ENCODE results near the gene C3orf20.

The C3orf20 gene

DNA sequence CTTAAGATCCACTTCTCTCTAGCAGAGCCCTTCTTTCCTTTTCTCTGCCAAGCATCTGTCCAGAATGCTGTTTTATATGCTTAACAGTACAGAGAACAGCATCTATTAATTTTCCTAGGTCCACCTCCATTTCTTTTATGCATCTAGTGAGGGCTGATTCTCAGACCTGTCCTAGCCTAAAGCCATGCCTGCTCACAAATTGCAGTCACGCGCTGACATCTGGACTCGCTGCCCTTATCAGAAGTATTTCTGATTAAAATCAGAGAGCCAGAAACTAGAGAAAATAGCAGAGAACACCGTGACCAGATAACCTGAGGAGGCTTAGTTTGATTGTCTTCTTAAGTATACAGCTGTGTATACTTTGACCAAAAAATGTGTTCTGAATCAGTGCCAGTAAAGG, 1.9 kb downstream of the C3orf20 start:
- Histone ChIP-seq H3K27ac (no peak overlapping the region), H3K4me3 (ENCODE audit: low read depth, low read length) (no peak overlapping the region), H3K36me3 (peaks cover 4% of the 10 kb centered on the region), H3K9me3 (ENCODE audit: severe bottlenecking) (peaks cover 6% of the 10 kb centered on the region), H3K27me3 (ENCODE audit: insufficient read depth, low read depth, severe bottlenecking) (no peaks in the 10 kb centered on the region)
- no peak for DNase-seq
- TF ChIP-seq, protein P1, sequence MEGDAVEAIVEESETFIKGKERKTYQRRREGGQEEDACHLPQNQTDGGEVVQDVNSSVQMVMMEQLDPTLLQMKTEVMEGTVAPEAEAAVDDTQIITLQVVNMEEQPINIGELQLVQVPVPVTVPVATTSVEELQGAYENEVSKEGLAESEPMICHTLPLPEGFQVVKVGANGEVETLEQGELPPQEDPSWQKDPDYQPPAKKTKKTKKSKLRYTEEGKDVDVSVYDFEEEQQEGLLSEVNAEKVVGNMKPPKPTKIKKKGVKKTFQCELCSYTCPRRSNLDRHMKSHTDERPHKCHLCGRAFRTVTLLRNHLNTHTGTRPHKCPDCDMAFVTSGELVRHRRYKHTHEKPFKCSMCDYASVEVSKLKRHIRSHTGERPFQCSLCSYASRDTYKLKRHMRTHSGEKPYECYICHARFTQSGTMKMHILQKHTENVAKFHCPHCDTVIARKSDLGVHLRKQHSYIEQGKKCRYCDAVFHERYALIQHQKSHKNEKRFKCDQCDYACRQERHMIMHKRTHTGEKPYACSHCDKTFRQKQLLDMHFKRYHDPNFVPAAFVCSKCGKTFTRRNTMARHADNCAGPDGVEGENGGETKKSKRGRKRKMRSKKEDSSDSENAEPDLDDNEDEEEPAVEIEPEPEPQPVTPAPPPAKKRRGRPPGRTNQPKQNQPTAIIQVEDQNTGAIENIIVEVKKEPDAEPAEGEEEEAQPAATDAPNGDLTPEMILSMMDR (IDR thresholded peaks at IDR 0.05; ENCODE audit: low read depth, low read length): no peak

DNA sequence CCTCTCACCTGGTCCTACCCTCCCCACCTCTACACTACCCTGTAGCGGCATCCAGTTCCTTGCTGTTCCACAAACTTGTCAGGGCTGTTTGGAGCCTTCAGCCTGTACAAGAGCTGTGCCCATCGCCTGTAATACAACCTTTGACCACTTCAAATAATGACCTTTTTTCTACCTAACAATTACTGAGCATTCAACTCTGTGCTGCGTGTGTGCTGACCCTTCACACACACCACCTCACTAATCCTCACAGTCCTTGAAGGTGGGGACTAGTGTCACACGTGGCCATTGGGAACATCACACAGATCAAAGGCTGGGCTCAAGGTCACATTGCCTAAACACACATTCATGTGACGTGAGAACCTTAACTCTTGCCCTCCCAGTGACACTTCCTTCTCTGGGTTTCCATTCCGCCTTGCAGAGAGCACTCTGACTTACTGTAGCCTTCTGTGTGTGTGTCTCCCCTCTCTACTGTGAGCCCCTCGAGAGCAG, 3.1 kb downstream of the C3orf20 start:
- Histone ChIP-seq H3K9me3 (ENCODE audit: severe bottlenecking) (peaks cover 6% of the 10 kb centered on the region), H3K27me3 (ENCODE audit: insufficient read depth, low read depth, severe bottlenecking) (peaks cover 8% of the 10 kb centered on the region), H3K4me3 (ENCODE audit: low read depth, low read length) (no peak overlapping the region), H3K36me3 (no peaks in the 10 kb centered on the region), H3K27ac (no peak overlapping the region)
- no peak for DNase-seq
- TF ChIP-seq, protein P1 (IDR thresholded peaks at IDR 0.05; ENCODE audit: low read depth, low read length): no peak

DNA sequence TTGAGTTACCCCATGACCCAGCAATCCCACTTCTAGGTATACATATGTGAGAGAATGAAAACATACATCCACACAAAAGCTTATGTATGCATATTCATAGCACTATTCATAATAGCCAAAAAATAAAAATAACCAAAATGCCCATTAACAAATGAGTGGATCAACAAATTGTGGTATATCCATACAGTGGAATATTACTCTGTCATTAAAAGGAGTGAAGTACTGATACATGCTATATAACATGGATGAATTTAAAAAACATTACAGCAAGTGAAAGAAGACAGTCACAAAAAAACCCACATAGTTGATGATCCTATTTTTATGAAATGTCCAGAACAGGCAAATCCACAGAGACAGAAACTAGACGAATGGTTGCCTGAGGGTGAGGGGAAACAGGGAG, 5.2 kb downstream of the C3orf20 start:
- TF ChIP-seq, protein P1 (IDR thresholded peaks at IDR 0.05; ENCODE audit: low read depth, low read length): no peak
- Histone ChIP-seq H3K27me3 (ENCODE audit: insufficient read depth, low read depth, severe bottlenecking) (peaks cover 11% of the 10 kb centered on the region), H3K4me3 (ENCODE audit: low read depth, low read length) (no peak overlapping the region), H3K9me3 (ENCODE audit: severe bottlenecking) (peaks cover 6% of the 10 kb centered on the region), H3K36me3 (no peaks in the 10 kb centered on the region), H3K27ac (no peak overlapping the region)
- no peak for DNase-seq

DNA sequence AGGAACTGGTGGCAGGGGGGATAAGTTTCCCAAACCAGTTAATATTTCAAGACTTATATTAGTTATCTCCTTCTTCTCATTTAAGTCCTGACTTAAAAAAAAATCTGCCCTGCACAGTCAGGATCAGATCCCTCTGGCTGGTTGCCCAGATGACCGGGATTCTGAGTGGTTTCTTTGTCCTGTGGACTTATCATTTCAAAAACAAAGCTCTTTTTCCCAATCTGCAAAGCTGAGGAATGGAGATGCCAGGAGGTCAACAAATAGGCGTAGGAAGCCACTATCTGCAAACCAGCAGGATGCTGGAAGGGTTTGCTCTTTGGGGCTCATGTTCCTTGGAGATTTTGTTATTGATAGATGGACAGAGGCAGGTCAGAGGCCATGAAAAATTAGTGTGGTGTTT, 5.8 kb downstream of the C3orf20 start:
- TF ChIP-seq, protein P1 (IDR thresholded peaks at IDR 0.05; ENCODE audit: low read depth, low read length): no peak
- Histone ChIP-seq H3K4me3 (ENCODE audit: low read depth, low read length) (no peak overlapping the region), H3K9me3 (ENCODE audit: severe bottlenecking) (peaks cover 6% of the 10 kb centered on the region), H3K36me3 (no peaks in the 10 kb centered on the region), H3K27me3 (ENCODE audit: insufficient read depth, low read depth, severe bottlenecking) (peaks cover 11% of the 10 kb centered on the region), H3K27ac (no peak overlapping the region)
- no peak for DNase-seq

DNA sequence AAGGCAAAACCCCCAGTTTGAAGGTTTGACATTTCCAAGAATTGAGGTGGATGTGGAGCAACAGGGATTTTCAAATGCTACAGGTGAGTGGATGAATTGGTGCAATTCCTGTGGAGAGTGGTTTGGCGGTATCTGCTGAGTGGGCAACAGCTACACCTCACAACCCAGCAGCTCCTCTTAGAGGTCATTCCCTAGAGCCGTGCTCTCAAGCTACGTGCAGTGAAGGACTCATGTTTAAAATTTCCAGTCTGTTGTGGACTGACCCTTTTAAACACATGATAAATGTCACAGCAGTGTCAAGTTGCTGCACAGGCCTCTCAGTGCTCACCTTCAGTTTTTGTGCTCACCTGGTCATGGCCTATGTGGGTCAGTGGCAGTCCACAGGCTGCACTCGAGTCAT, 9.5 kb downstream of the C3orf20 start:
- Histone ChIP-seq H3K36me3 (no peaks in the 10 kb centered on the region), H3K9me3 (ENCODE audit: severe bottlenecking) (peaks cover 6% of the 10 kb centered on the region), H3K4me3 (ENCODE audit: low read depth, low read length) (no peak overlapping the region), H3K27ac (no peak overlapping the region), H3K27me3 (ENCODE audit: insufficient read depth, low read depth, severe bottlenecking) (peaks cover 18% of the 10 kb centered on the region)
- TF ChIP-seq, protein P1 (IDR thresholded peaks at IDR 0.05; ENCODE audit: low read depth, low read length): no peak
- no peak for DNase-seq

DNA sequence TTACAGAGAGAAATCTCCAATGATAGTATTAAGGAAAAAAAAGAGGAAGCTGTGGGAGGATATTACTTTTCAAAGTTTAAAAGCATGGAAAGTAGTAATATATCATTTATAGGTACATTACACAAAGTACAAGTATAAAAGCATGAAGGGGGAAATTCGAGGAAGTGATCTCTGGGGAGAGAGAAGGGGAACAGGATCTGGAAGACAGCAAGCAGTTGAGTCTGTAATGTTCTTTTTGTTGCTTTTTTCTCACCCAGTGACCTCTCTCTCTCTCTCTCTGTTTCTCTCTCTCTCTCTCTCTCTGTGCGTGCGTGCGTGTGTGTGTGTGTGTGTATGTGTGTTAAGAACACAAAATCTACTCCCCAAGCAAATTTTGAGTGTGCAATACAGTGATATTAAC, 10.2 kb downstream of the C3orf20 start:
- TF ChIP-seq, protein P1 (IDR thresholded peaks at IDR 0.05; ENCODE audit: low read depth, low read length): no peak
- Histone ChIP-seq H3K27ac (no peak overlapping the region), H3K27me3 (ENCODE audit: insufficient read depth, low read depth, severe bottlenecking) (peaks cover 23% of the 10 kb centered on the region), H3K4me3 (ENCODE audit: low read depth, low read length) (no peak overlapping the region), H3K9me3 (ENCODE audit: severe bottlenecking) (peaks cover under 1% of the 10 kb centered on the region), H3K36me3 (no peaks in the 10 kb centered on the region)
- DNase-seq: no peak
